Sigmoid colon (tissue), 4 donors: ENCODE data around the gene UTS2B.

Experiments used
- CTCF ChIP-seq, 4 experiments: fragments of 450-650 bp in 3 of 4; fragments of 200-600 bp in 1 of 4; IDR thresholded peaks; one replicate each; pipeline ENCODE4 v1.5.1; 2016 to 2019; ENCODE audit warnings: antibody characterized with exemption in 4 of 4, mild to moderate bottlenecking in 3 of 4, moderate library complexity in 2 of 4
- EP300 ChIP-seq, 4 donors: sonication (generic); formaldehyde crosslinking; IDR thresholded peaks; one replicate each; pipeline ENCODE4 v1.6.1; 2017; ENCODE audit warnings: antibody characterized with exemption in 4 of 4
- POLR2A ChIP-seq, 2 donors: fragments of 450-650 bp; IDR thresholded peaks; one replicate each; pipeline ENCODE4 v1.6.1; 2016; ENCODE audit warnings: antibody characterized with exemption in 2 of 2, mild to moderate bottlenecking in 2 of 2, moderate library complexity in 2 of 2
- POLR2AphosphoS5 ChIP-seq, 4 donors: sonication (generic); formaldehyde crosslinking; IDR thresholded peaks; one replicate each; pipeline ENCODE4 v1.6.1; 2017; ENCODE audit warnings: antibody characterized with exemption in 4 of 4

GRCh38 chr3:191327526-191327925, 2.8 kb downstream of the UTS2B start:
- no peak for TF ChIP-seq CTCF (IDR thresholded peaks at IDR 0.05)
- no peak for TF ChIP-seq POLR2A (IDR thresholded peaks at IDR 0.05)
- TF ChIP-seq POLR2AphosphoS5 (IDR thresholded peaks at IDR 0.05) = no peak
- no peak for TF ChIP-seq EP300 (IDR thresholded peaks at IDR 0.05)
